Measurements from ENCODE around the gene ADCY4. TPM values are rescaled to one million over a fixed set of nuclear protein-coding genes. Genes with fewer than 3 reads are reported as not detected.

Gene ADCY4
- 1 to 10 TPM in 4 of 8 experiments, under 1 TPM in 4; 0.43 to 3.7 (median 1.2) TPM for total RNA-seq

DNA sequence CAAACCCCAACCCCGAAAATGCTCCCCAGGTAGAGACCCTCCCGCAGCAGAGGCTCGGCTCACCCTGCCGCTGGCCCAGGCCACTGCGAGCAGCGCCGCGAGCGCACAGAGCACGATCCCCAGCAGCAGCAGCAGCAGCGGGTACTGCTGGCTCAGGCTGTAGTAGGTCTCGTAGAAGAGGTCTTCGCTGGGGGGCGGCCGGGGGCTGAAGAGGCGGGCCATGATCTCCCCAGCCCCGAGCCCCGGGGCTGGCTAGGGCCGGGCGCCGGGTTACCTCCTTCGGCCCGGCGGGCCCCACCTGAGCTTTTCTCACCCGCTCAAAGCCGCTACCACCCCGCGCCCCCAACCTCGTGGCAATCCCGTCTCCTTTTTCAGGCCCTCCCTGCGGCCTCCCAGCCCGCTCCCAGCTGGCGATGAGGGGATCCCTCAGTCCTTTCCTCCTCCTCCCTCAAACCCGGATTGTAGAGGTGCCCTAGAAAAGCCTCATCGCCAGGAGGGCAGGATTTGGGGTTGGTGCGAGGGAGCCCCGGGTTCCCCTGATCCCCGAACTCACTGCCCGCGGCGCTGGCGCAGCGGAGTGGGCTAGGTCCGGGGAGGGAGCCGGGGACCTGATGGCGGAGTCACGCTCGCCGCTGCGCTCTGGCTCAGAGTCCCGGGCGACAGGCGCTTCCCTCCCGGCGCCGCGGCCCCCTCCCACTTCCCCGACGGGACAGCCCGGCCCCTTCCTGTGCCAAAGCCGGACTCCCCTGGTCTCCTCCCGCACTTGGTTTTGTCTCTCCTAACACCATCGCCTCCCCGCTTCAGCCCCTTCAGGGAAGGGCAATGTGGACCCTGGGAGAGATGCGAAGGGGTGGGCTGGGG lies at the start of gene ADCY4:
TSS of gene ADCY4 (minus strand) at position 641 of the 861 bp plus-strand sequence. CDS start at position 222, 419 bp downstream.
- in situ Hi-C loops (cut with MboI; ENCODE audit: low pct_unique_long_range_greater_than_20kb in 2 of 9, low sequenced_read_pairs in 9 of 9, unreplicated experiment in 9 of 9) = loop anchor here in 8 of 9 experiments (10.0 to 25.0 kb wide), 2 partner anchors 100 to 103 kb away; partner anchors contain the start of genes CBLN3 (in 4 of the 8), KHNYN (in 4 of the 8) and SDR39U1 (in 4 of the 8)
- peaks cover 0 to 10% of the 10 kb centered on the region in 2 donors for H3K4me1 ChIP-seq (replicated peaks in 1 of 2)
- peak within 1 kb of the TSS in 2 of 5 donors; percentile 8 to 12 for H3K4me3 ChIP-seq
- no peak within 1 kb of the TSS for H3K27ac ChIP-seq
- WGBS, 10 experiments = 0 to 40% (median 12%) methylated on average over 1 to 9 of the region's 65 CpGs; no CpG with 5 or more reads in 6 of the 10 experiments
- peak; percentile 7 to 31 (median 23) for ATAC-seq (replicated peaks in 6 of 8)

DNA sequence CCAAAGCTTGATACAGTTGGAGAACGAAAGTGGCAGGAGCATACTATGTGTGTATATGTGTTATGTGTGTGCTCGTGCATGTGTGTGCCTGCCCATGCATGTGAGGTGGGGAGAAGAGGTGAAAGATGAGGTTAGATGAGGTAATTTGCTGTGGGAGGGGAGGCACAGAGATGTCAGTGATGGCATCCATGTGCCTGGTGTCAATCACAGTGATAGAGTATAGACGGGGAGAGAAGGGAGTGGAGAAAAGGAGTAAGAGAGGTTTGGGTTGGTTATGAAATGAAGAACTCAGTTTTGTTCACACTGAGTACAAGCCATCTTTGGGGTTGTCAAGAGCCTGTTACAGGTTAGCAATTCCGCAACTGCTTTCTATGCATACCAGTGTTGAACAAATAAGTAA lies 49.3 kb upstream of the ADCY4 start:
- no peak for ATAC-seq (replicated peaks in 6 of 8)
- no peak overlapping the region for H3K4me3 ChIP-seq
- H3K27ac ChIP-seq = no peak overlapping the region
- in situ Hi-C loops (cut with MboI; ENCODE audit: low pct_unique_long_range_greater_than_20kb in 2 of 9, low sequenced_read_pairs in 9 of 9, unreplicated experiment in 9 of 9) = no loop called here
- WGBS, 10 experiments = 66 to 92% (median 85%) methylated on average over 1 to 4 of the region's 4 CpGs; no CpG with 5 or more reads in 2 of the 10 experiments
- H3K4me1 ChIP-seq (replicated peaks in 1 of 2) = no peaks in the 10 kb centered on the region

DNA sequence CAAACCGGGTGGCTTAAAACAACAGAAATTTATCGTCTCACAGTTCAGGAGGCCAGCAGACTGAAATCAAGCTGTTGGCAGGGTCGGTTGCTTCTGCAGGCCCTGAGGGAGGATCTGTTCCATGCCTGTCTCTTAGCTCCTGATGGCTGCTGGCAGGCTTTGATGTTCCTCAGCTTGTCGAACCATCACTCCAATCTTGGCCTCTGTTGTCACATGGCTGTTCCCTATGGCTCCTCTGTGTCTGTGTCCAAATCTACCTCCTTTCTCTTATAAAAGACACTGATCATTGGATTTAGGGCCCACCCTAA lies 47.1 kb upstream of the ADCY4 start:
- peak in 1 of 8 experiments; percentile 2 for ATAC-seq (replicated peaks in 6 of 8)
- WGBS, 10 experiments = 10 to 96% (median 66%) methylated on average over 1 to 4 of the region's 4 CpGs; no CpG with 5 or more reads in 3 of the 10 experiments
- Histone ChIP-seq H3K4me1 (replicated peaks in 1 of 2) (no peaks in the 10 kb centered on the region), H3K4me3 (no peak overlapping the region), H3K27ac (no peak overlapping the region)
- in situ Hi-C loops (cut with MboI; ENCODE audit: low pct_unique_long_range_greater_than_20kb in 2 of 9, low sequenced_read_pairs in 9 of 9, unreplicated experiment in 9 of 9) = no loop called here

DNA sequence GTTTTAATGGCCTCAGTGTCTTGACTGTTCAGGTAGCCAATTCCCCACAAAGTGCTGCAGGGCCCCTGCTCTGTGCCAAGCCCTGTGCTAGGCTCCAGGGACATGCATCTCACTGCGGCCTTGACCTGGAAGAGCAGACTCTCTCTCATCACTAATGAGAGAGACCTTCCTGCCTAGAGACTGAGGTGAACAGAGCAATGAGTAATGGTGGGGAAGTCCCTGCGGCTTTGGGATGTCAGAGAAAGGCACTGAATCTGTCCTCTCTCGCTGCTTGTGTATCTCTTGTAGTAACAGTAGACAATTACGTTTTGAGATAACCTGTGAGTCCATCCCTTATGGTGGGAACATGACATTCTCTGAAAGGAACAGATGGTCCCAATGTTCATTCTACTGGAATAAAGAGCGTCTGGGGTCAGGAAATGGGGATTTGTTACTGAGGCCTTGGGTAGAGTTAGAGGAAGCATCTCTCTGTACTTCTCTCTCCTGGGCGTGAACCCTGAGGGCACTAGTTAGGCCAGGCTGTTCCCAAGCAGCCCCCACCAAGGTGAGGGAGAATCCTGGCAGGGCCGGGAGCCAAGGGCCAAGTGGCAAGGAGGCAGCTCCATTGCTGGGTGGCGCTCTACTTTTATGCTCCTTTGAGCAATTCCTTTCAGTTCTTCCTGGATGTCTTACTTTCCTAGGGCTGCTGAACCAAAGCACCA lies 46.6 kb upstream of the ADCY4 start:
- in situ Hi-C loops (cut with MboI; ENCODE audit: low pct_unique_long_range_greater_than_20kb in 2 of 9, low sequenced_read_pairs in 9 of 9, unreplicated experiment in 9 of 9) = no loop called here
- H3K27ac ChIP-seq = no peak overlapping the region
- 63 to 100% (median 81%) methylated on average over 1 to 7 of the region's 8 CpGs; no CpG with 5 or more reads in 3 of the 10 experiments for WGBS, 10 experiments
- H3K4me3 ChIP-seq = no peak overlapping the region
- peak in 3 of 8 experiments; percentile 5 to 42 (median 31) for ATAC-seq (replicated peaks in 6 of 8)
- H3K4me1 ChIP-seq (replicated peaks in 1 of 2) = no peaks in the 10 kb centered on the region

DNA sequence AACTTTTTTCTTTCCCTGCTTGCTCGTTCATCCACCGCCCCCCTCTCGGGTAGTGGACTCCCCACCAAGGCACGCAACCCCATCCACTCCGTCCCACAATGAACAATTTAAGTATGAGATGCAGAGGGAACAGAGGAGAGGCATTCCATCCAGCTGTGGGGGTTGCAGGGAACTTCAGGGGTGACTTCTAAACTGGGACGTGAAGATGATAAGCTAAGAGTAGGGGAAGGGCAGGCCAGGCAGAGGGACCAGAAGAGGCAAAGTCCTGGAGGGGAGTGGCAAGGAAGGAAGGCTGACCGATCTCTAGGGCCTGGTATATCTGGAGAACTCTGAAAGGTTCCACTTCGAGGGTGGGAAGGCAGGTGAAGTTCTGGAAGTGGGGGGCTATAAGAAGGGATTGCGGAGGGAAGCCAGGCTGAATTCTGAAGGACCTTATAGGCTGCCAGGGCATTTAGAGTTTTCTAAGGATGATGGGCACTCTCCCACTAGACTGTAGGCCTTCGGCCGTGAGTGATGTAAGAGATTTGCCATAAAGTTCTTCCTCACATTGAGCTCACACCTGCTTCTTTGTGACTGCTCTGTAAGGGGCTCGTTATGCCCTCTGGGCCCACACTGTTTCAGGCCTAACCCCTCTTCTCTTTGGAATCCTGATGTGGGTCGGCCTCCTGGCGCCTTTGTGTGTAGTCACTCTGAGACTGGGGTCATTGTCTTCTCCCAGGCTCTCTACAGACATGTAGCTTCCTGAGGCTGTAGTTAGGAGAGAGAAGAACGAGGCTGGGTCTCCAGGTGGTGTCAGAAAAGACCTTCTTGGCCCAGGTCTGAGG lies 45.2 kb upstream of the ADCY4 start:
- in situ Hi-C loops (cut with MboI; ENCODE audit: low pct_unique_long_range_greater_than_20kb in 2 of 9, low sequenced_read_pairs in 9 of 9, unreplicated experiment in 9 of 9) = no loop called here
- Histone ChIP-seq H3K4me3 (no peak overlapping the region), H3K27ac (no peak overlapping the region), H3K4me1 (replicated peaks in 1 of 2) (no peaks in the 10 kb centered on the region)
- WGBS, 10 experiments = 36 to 100% (median 73%) methylated on average over 1 to 7 of the region's 15 CpGs
- no peak for ATAC-seq (replicated peaks in 6 of 8)

DNA sequence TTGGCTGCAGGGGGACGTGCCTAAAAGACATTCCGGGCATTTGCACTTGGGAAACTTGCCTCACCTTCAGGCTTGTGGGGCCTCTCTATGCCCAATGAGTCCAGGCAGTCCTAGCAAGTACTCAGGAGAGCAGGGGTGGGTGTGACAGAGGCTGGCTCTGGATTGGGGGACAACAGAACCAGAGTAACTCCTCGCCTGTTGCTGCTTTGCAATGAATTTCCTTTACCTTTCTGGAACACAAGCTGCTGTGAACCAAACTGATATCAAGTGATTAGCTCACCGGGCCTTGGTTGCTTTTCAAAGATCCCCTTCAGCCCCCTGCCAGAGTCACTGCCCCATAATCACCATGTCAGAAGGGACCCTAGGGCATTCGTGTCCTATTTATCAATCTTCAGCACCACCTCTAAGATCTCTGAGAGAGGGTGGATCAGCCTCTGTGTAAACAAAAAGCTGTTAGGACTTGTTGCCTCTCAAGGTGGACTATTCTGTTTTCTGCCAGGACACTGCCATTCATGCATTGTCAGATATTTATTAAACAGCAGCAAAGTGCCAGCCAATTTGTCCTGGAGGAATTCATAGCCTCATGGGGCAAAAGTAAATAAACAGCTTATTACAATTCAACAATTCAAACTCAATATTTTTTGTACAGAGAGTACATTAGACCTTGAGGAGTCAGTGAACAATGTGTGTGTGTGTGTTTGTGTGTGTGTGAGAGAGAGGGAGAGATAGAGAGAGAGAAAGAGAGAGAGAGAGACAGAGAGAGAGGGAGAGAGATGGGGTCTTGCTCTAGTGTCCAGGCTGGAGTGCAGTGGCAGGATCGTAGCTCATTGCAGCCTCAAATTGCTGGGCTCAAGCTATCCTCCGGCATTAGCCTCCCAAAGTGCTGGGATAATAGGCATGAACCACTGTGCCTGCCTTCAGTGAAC lies 44.4 kb upstream of the ADCY4 start:
- in situ Hi-C loops (cut with MboI; ENCODE audit: low pct_unique_long_range_greater_than_20kb in 2 of 9, low sequenced_read_pairs in 9 of 9, unreplicated experiment in 9 of 9) = no loop called here
- no peak overlapping the region for H3K27ac ChIP-seq
- no peak for ATAC-seq (replicated peaks in 6 of 8)
- WGBS, 10 experiments = 57 to 100% (median 75%) methylated on average over 1 to 5 of the region's 7 CpGs; no CpG with 5 or more reads in 1 of the 10 experiments
- H3K4me1 ChIP-seq (replicated peaks in 1 of 2) = no peaks in the 10 kb centered on the region
- no peak overlapping the region for H3K4me3 ChIP-seq

DNA sequence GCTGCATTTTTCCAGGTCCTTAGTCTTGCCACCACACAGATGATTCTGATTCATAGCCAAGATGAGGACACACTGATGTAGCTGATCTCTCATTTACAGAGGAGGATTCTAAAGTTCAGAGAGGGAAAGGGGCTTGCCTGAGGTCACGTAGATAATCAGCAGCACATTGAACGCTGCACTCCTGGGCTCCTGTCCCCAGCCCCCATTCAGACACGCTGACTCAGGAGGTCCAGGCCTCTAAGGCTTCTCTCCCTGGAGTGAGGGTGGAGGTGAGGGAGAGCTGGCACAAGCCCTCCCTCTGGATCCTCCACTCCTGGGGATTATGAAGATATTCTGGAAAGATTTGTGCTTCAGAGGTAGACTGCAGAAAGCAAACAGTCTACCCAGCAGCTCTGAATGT lies 43.5 kb upstream of the ADCY4 start:
- 29 to 80% (median 80%) methylated on average over 1 of the region's 3 CpGs; no CpG with 5 or more reads in 7 of the 10 experiments for WGBS, 10 experiments
- ATAC-seq (replicated peaks in 6 of 8) = no peak
- no peaks in the 10 kb centered on the region for H3K4me1 ChIP-seq (replicated peaks in 1 of 2)
- no peak overlapping the region for H3K27ac ChIP-seq
- in situ Hi-C loops (cut with MboI; ENCODE audit: low pct_unique_long_range_greater_than_20kb in 2 of 9, low sequenced_read_pairs in 9 of 9, unreplicated experiment in 9 of 9) = no loop called here
- H3K4me3 ChIP-seq = no peak overlapping the region

DNA sequence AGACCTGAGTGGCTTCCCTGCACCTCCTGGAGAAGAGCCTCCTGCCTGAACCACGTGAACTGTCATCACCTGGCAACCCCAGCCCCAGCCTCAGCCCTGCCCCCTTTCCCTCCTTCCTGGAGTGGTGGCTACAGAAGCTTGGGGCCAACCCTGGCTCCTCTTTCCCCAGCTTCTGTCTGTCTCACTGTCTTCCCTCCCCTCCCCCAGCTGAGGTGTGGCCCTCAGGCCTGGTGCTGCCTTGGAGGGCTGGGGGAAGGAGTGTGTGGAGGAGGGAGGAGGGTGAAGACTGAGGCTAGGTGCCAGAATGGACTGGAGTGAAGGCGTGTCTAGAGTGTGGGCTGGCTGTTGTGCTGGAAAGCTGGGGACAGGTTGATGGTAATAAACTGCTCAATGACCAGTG lies 42.8 kb upstream of the ADCY4 start:
- Histone ChIP-seq H3K4me3 (no peak overlapping the region), H3K4me1 (replicated peaks in 1 of 2) (no peaks in the 10 kb centered on the region), H3K27ac (no peak overlapping the region)
- peak in 7 of 8 experiments; percentile 13 to 80 (median 42) for ATAC-seq (replicated peaks in 6 of 8)
- no CpG with 5 or more reads among the region's 2 CpGs for WGBS, 10 experiments
- in situ Hi-C loops (cut with MboI; ENCODE audit: low pct_unique_long_range_greater_than_20kb in 2 of 9, low sequenced_read_pairs in 9 of 9, unreplicated experiment in 9 of 9) = no loop called here

DNA sequence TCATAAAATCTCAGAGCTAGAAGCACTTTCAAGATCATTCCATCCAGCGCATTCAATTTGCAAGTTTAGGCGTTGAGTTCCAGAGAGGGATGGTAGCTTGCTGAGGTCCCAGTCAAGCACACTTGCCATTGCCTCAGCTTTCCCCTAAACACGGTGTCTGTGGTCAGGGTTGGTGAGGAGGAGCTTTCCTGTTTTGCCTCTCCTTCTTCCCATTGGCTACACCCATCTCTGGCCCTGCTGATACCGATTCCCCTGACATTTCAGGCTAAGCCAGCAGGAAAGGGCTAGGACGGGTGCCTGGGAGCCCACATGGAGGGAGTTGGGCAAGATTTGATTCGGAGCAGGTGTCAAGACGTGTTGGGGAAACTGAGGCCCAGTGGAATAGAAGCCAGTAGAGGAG lies 42.3 kb upstream of the ADCY4 start:
- Histone ChIP-seq H3K4me1 (replicated peaks in 1 of 2) (no peaks in the 10 kb centered on the region), H3K4me3 (no peak overlapping the region), H3K27ac (no peak overlapping the region)
- in situ Hi-C loops (cut with MboI; ENCODE audit: low pct_unique_long_range_greater_than_20kb in 2 of 9, low sequenced_read_pairs in 9 of 9, unreplicated experiment in 9 of 9) = no loop called here
- WGBS, 10 experiments = 0 to 80% (median 40%) methylated on average over 1 of the region's 7 CpGs; no CpG with 5 or more reads in 5 of the 10 experiments
- peak in 2 of 8 experiments; percentile 4 for ATAC-seq (replicated peaks in 6 of 8)

DNA sequence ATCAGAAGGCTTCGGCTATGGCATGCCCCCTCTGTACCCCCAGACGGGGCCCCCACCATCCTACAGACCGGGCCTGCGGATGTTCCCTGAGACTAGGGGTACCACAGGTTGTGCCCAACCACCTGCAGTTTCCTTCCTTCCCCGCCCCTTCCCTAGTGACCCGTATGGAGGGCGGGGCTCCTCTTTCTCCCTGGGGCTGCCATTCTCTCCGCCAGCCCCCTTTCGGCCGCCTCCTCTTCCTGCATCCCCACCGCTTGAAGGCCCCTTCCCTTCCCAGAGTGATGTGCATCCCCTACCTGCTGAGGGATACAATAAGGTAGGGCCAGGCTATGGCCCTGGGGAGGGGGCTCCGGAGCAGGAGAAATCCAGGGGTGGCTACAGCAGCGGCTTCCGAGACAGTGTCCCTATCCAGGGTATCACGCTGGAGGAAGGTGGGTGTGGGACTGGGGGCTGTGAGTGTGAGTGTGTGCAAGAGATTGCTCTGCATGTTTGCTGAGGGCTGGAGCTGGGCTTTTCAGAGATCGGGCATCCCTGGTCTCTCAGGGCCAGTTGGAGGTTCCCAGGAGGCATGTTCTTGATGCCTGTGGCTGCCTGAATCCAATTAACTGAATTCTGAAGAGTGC lies 41.7 kb upstream of the ADCY4 start:
- H3K27ac ChIP-seq = no peak overlapping the region
- in situ Hi-C loops (cut with MboI; ENCODE audit: low pct_unique_long_range_greater_than_20kb in 2 of 9, low sequenced_read_pairs in 9 of 9, unreplicated experiment in 9 of 9) = no loop called here
- H3K4me3 ChIP-seq = no peak overlapping the region
- no peaks in the 10 kb centered on the region for H3K4me1 ChIP-seq (replicated peaks in 1 of 2)
- no peak for ATAC-seq (replicated peaks in 6 of 8)
- 42 to 100% methylated on average over 2 to 3 of the region's 16 CpGs; no CpG with 5 or more reads in 8 of the 10 experiments for WGBS, 10 experiments

DNA sequence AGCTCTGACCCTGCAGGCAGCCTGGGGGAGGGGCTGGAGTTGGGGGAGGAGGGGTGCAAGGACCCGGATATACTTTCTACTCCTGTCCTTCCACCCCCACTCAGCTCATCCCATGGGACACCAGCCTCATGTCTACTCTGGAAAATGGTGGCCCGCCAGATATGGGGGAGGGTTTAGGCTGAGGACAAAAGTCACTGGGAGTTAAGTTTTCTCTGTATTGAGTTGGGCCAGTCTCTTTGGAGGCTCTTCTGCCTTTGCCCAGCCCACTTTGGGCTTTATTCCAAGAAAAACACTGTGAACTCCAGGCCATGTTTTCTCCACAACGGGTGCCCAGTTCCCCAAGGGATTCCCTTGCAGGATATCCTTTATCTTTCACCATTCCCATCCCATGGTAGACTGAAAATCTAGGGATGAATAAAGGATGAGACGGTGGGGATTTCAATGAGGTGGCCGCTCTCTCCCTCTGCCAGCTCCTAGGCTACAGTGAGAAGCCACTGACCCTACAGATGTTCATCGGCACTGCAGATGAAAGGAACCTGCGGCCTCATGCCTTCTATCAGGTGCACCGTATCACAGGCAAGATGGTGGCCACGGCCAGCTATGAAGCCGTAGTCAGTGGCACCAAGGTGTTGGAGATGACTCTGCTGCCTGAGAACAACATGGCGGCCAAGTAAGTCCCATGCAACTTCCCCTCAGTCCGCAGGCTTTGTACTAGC lies 38.0 kb upstream of the ADCY4 start:
- no peak for ATAC-seq (replicated peaks in 6 of 8)
- peaks cover 5 to 9% of the 10 kb centered on the region in 2 donors for H3K4me1 ChIP-seq (replicated peaks in 1 of 2)
- 52 to 100% (median 80%) methylated on average over 1 to 8 of the region's 12 CpGs; no CpG with 5 or more reads in 1 of the 10 experiments for WGBS, 10 experiments
- no peak overlapping the region for H3K4me3 ChIP-seq
- in situ Hi-C loops (cut with MboI; ENCODE audit: low pct_unique_long_range_greater_than_20kb in 2 of 9, low sequenced_read_pairs in 9 of 9, unreplicated experiment in 9 of 9) = no loop called here
- no peak overlapping the region for H3K27ac ChIP-seq

Data from motor neuron (in vitro differentiated cells).